Measurements from ENCODE around the gene HBA2.

The HBA2 gene

GRCh38 chr16:177981-178667 lies 5.4 kb downstream of the HBA2 start:
- Histone ChIP-seq H3K79me1 (ENCODE audit: low read length) (no peaks in the 10 kb centered on the region), H2AK5ac (ENCODE audit: low read length) (no peak overlapping the region), H4K8ac (ENCODE audit: low read depth, low read length) (no peak overlapping the region), H3K27me3 (ENCODE audit: insufficient read depth, low read length, poor library complexity) (peaks cover 30% of the 10 kb centered on the region), H3K4me3 (ENCODE audit: low read length) (no peak overlapping the region), H3K9ac (ENCODE audit: low read length) (no peak overlapping the region), H3K4ac (ENCODE audit: low read depth, low read length) (no peak overlapping the region), H4K5ac (ENCODE audit: low read length) (no peak overlapping the region), H3K18ac (ENCODE audit: low read length) (no peak overlapping the region), H3K79me2 (ENCODE audit: control insufficient read depth, insufficient read depth, low read length) (no peaks in the 10 kb centered on the region), H3K27ac (ENCODE audit: low read depth, low read length) (no peak overlapping the region), H2BK15ac (replicated peaks; ENCODE audit: low read depth) (no peak overlapping the region), H2BK5ac (ENCODE audit: low read length) (no peak overlapping the region), H3K36me3 (ENCODE audit: control insufficient read depth, insufficient read depth, low read length) (no peaks in the 10 kb centered on the region), H3K23ac (ENCODE audit: low read length) (no peak overlapping the region), H2BK120ac (ENCODE audit: low read depth, low read length) (no peak overlapping the region), H3K4me1 (ENCODE audit: control insufficient read depth, low read depth, low read length) (no peaks in the 10 kb centered on the region), H3K56ac (ENCODE audit: low read length) (no peak overlapping the region), H3K4me2 (ENCODE audit: low read length) (no peak overlapping the region)
- WGBS (ENCODE audit: extremely low coverage, insufficient coverage, low lambda C conversion rate), result no CpG with 5 or more reads among the region's 11 CpGs
- DNase-seq, result no peak

GRCh38 chr16:178668-179015 lies 6.0 kb downstream of the HBA2 start:
- H2AK5ac ChIP-seq (ENCODE audit: low read length), result no peak overlapping the region
- no peak overlapping the region for H3K9ac ChIP-seq (ENCODE audit: low read length)
- no peak overlapping the region for H3K4me3 ChIP-seq (ENCODE audit: low read length)
- WGBS (ENCODE audit: extremely low coverage, insufficient coverage, low lambda C conversion rate), result no CpG with 5 or more reads among the region's 11 CpGs
- H3K27me3 ChIP-seq (ENCODE audit: insufficient read depth, low read length, poor library complexity), result peaks cover 30% of the 10 kb centered on the region
- no peak overlapping the region for H3K23ac ChIP-seq (ENCODE audit: low read length)
- no peak overlapping the region for H3K27ac ChIP-seq (ENCODE audit: low read depth, low read length)
- H3K4ac ChIP-seq (ENCODE audit: low read depth, low read length), result no peak overlapping the region
- H3K79me2 ChIP-seq (ENCODE audit: control insufficient read depth, insufficient read depth, low read length), result no peaks in the 10 kb centered on the region
- no peak overlapping the region for H3K56ac ChIP-seq (ENCODE audit: low read length)
- H3K4me1 ChIP-seq (ENCODE audit: control insufficient read depth, low read depth, low read length), result no peaks in the 10 kb centered on the region
- H2BK5ac ChIP-seq (ENCODE audit: low read length), result no peak overlapping the region
- H3K79me1 ChIP-seq (ENCODE audit: low read length), result no peaks in the 10 kb centered on the region
- H2BK15ac ChIP-seq (replicated peaks; ENCODE audit: low read depth), result no peak overlapping the region
- no peak overlapping the region for H2BK120ac ChIP-seq (ENCODE audit: low read depth, low read length)
- no peak overlapping the region for H3K18ac ChIP-seq (ENCODE audit: low read length)
- H3K4me2 ChIP-seq (ENCODE audit: low read length), result no peak overlapping the region
- DNase-seq, result no peak
- no peak overlapping the region for H4K8ac ChIP-seq (ENCODE audit: low read depth, low read length)
- no peaks in the 10 kb centered on the region for H3K36me3 ChIP-seq (ENCODE audit: control insufficient read depth, insufficient read depth, low read length)
- no peak overlapping the region for H4K5ac ChIP-seq (ENCODE audit: low read length)

- WGBS (ENCODE audit: extremely low coverage, insufficient coverage, low lambda C conversion rate), result no CpG with 5 or more reads among the region's 17 CpGs
- no peak overlapping the region for H3K4ac ChIP-seq (ENCODE audit: low read depth, low read length)
- H3K79me2 ChIP-seq (ENCODE audit: control insufficient read depth, insufficient read depth, low read length), result no peaks in the 10 kb centered on the region
- no peak overlapping the region for H3K56ac ChIP-seq (ENCODE audit: low read length)
- no peaks in the 10 kb centered on the region for H3K4me1 ChIP-seq (ENCODE audit: control insufficient read depth, low read depth, low read length)
- H4K5ac ChIP-seq (ENCODE audit: low read length), result no peak overlapping the region
- H3K23ac ChIP-seq (ENCODE audit: low read length), result no peak overlapping the region
- no peak overlapping the region for H3K4me3 ChIP-seq (ENCODE audit: low read length)
- no peak for DNase-seq
- no peak overlapping the region for H2AK5ac ChIP-seq (ENCODE audit: low read length)
- no peak overlapping the region for H3K18ac ChIP-seq (ENCODE audit: low read length)
- H3K36me3 ChIP-seq (ENCODE audit: control insufficient read depth, insufficient read depth, low read length), result peaks cover 3% of the 10 kb centered on the region
- H3K9ac ChIP-seq (ENCODE audit: low read length), result no peak overlapping the region
- no peak overlapping the region for H3K4me2 ChIP-seq (ENCODE audit: low read length)
- no peak overlapping the region for H2BK15ac ChIP-seq (replicated peaks; ENCODE audit: low read depth)
- H3K27me3 ChIP-seq (ENCODE audit: insufficient read depth, low read length, poor library complexity), result peaks cover 29% of the 10 kb centered on the region
- H2BK120ac ChIP-seq (ENCODE audit: low read depth, low read length), result no peak overlapping the region
- H3K27ac ChIP-seq (ENCODE audit: low read depth, low read length), result no peak overlapping the region
- H2BK5ac ChIP-seq (ENCODE audit: low read length), result no peak overlapping the region
- H3K79me1 ChIP-seq (ENCODE audit: low read length), result no peaks in the 10 kb centered on the region
- H4K8ac ChIP-seq (ENCODE audit: low read depth, low read length), result no peak overlapping the region
These were observed 6.8 kb downstream of the HBA2 start for GRCh38 chr16:179211-180092.

GRCh38 chr16:180101-180675 lies 7.5 kb downstream of the HBA2 start, which contains the start of gene HBQ1:
Gene HBQ1 (plus strand): TSS chr16:180459. CDS start chr16:180487, 28 bp downstream.
- Histone ChIP-seq H3K18ac (ENCODE audit: low read length) (no peak within 1 kb of the TSS), H3K4me1 (ENCODE audit: control insufficient read depth, low read depth, low read length) (no peaks in the 10 kb centered on the region), H3K9ac (ENCODE audit: low read length) (peak within 1 kb of the TSS; percentile 54), H2BK15ac (replicated peaks; ENCODE audit: low read depth) (no peak within 1 kb of the TSS), H2BK5ac (ENCODE audit: low read length) (no peak within 1 kb of the TSS), H2AK5ac (ENCODE audit: low read length) (no peak within 1 kb of the TSS), H3K4me2 (ENCODE audit: low read length) (peak within 1 kb of the TSS; percentile 46), H3K27ac (ENCODE audit: low read depth, low read length) (no peak within 1 kb of the TSS), H3K56ac (ENCODE audit: low read length) (peak within 1 kb of the TSS; percentile 70), H3K23ac (ENCODE audit: low read length) (peak within 1 kb of the TSS; percentile 45), H3K27me3 (ENCODE audit: insufficient read depth, low read length, poor library complexity) (peaks cover 21% of the 10 kb centered on the region), H4K5ac (ENCODE audit: low read length) (no peak within 1 kb of the TSS), H3K79me2 (ENCODE audit: control insufficient read depth, insufficient read depth, low read length) (no peaks in the 10 kb centered on the region), H3K79me1 (ENCODE audit: low read length) (no peaks in the 10 kb centered on the region), H3K4ac (ENCODE audit: low read depth, low read length) (no peak within 1 kb of the TSS), H4K8ac (ENCODE audit: low read depth, low read length) (no peak within 1 kb of the TSS), H2BK120ac (ENCODE audit: low read depth, low read length) (no peak within 1 kb of the TSS), H3K36me3 (ENCODE audit: control insufficient read depth, insufficient read depth, low read length) (peaks cover 3% of the 10 kb centered on the region), H3K4me3 (ENCODE audit: low read length) (no peak within 1 kb of the TSS)
- WGBS (ENCODE audit: extremely low coverage, insufficient coverage, low lambda C conversion rate), result no CpG with 5 or more reads among the region's 59 CpGs
- peak; percentile 36 for DNase-seq

- Histone ChIP-seq H2BK120ac (ENCODE audit: low read depth, low read length) (no peak overlapping the region), H3K36me3 (ENCODE audit: control insufficient read depth, insufficient read depth, low read length) (peaks cover 5% of the 10 kb centered on the region), H3K79me2 (ENCODE audit: control insufficient read depth, insufficient read depth, low read length) (no peaks in the 10 kb centered on the region), H3K4me2 (ENCODE audit: low read length) (peak overlapping the region; percentile 46), H3K4me1 (ENCODE audit: control insufficient read depth, low read depth, low read length) (no peaks in the 10 kb centered on the region), H3K79me1 (ENCODE audit: low read length) (no peaks in the 10 kb centered on the region), H3K4me3 (ENCODE audit: low read length) (no peak overlapping the region), H4K8ac (ENCODE audit: low read depth, low read length) (no peak overlapping the region), H3K56ac (ENCODE audit: low read length) (peak overlapping the region; percentile 70), H2AK5ac (ENCODE audit: low read length) (no peak overlapping the region), H2BK5ac (ENCODE audit: low read length) (no peak overlapping the region), H3K27me3 (ENCODE audit: insufficient read depth, low read length, poor library complexity) (peaks cover 17% of the 10 kb centered on the region), H3K4ac (ENCODE audit: low read depth, low read length) (no peak overlapping the region), H3K23ac (ENCODE audit: low read length) (peak overlapping the region; percentile 45), H2BK15ac (replicated peaks; ENCODE audit: low read depth) (no peak overlapping the region), H4K5ac (ENCODE audit: low read length) (no peak overlapping the region), H3K27ac (ENCODE audit: low read depth, low read length) (no peak overlapping the region), H3K9ac (ENCODE audit: low read length) (peak overlapping the region; percentile 54), H3K18ac (ENCODE audit: low read length) (no peak overlapping the region)
- DNase-seq, result peak; percentile 89
- WGBS (ENCODE audit: extremely low coverage, insufficient coverage, low lambda C conversion rate), result no CpG with 5 or more reads among the region's 89 CpGs
These were observed 8.2 kb downstream of the HBA2 start for GRCh38 chr16:180681-181564.
